OCI-LY7 (cell line): ENCODE results near the gene FBLN1.

ENCODE experiments used
- CTCF ChIP-seq: fragments of 200-600 bp; sonication (generic); conservative IDR thresholded peaks from 2 replicates; pipeline ENCODE4 v1.5.1; 2014; ENCODE audit warnings: mild to moderate bottlenecking, antibody characterized with exemption, low read length, moderate library complexity, mixed read lengths
- EZH2phosphoT487 ChIP-seq: fragments of 200-600 bp; sonication (generic); IDR thresholded peaks from 2 replicates; pipeline ENCODE4 v1.6.1; 2018; ENCODE audit warnings: low read depth, borderline replicate concordance, mild to moderate bottlenecking, mixed run types, antibody characterized with exemption, low read length, moderate library complexity, mixed read lengths

- TF ChIP-seq CTCF (no peak), EZH2phosphoT487 (no peak)
Measured at GRCh38 chr22:45525480-45525879, 22.8 kb downstream of the FBLN1 start.
